Activated CD8-positive, alpha-beta T cell treated with anti-CD3 and anti-CD28 coated beads for 36 hours (primary cell): ENCODE results near the gene USP28. TPM values are rescaled to one million over a fixed set of nuclear protein-coding genes. Genes with fewer than 3 reads are reported as not detected.

Experiments
- ATAC-seq: fragments of 200-7000 bp; cut with Tn5 transposase; one replicate; pipeline ENCODE4 v1.10.0; 2021; ENCODE audit warnings: mild to moderate bottlenecking, moderate library complexity
- CTCF ChIA-PET: fragments of 350-600 bp; sonication (Branson Sonifier 250); formaldehyde crosslinking; loops from one replicate; lab custom pipeline; 2021; ENCODE audit warnings: antibody characterized with exemption; lab: Charles Lee
- POLR2A ChIA-PET: fragments of 350-600 bp; sonication (Branson Sonifier 250); formaldehyde crosslinking; loops from one replicate; lab custom pipeline; 2021; ENCODE audit warnings: antibody characterized with exemption; lab: Charles Lee
- DNase-seq: peaks from one replicate; pipeline ENCODE4 v3.0.0-alpha.2; 2020
- H3K27ac Mint-ChIP-seq: one replicate; pipeline ENCODE4 v1.8.0; 2021; ENCODE audit warnings: mild to moderate bottlenecking, mixed read lengths
- H3K27me3 Mint-ChIP-seq: one replicate; pipeline ENCODE4 v1.8.0; 2021; ENCODE audit warnings: mixed read lengths
- H3K36me3 Mint-ChIP-seq: one replicate; pipeline ENCODE4 v1.8.0; 2021; ENCODE audit warnings: low read depth, mixed read lengths
- H3K4me1 Mint-ChIP-seq: one replicate; pipeline ENCODE4 v1.8.0; 2021; ENCODE audit warnings: low read depth, mixed read lengths
- H3K4me3 Mint-ChIP-seq: one replicate; pipeline ENCODE4 v1.8.0; 2021; ENCODE audit warnings: mild to moderate bottlenecking, moderate library complexity, mixed read lengths
- H3K9me3 Mint-ChIP-seq: one replicate; pipeline ENCODE4 v1.8.0; 2021; ENCODE audit warnings: mixed read lengths
- CTCF ChIP-seq: fragments of 200-600 bp; IDR thresholded peaks from one replicate; pipeline ENCODE4 v1.8.0; 2022; ENCODE audit warnings: antibody characterized with exemption, mild to moderate bottlenecking
- intact Hi-C: fragments of 100-400 bp; cut with micrococcal nuclease; formaldehyde crosslinking; loops from one replicate; pipeline ENCODE4 v1.10.0; 2022
- total RNA-seq, 2 experiments: library from RNA; stranded (reverse); gene quantifications; one replicate each; pipeline ENCODE4 v1.2.3, GENCODE V29; 2021

USP28 gene
- total RNA-seq, 2 experiments from 2014 or later, result 40.3 to 41.9 TPM

- Mint-ChIP-seq H3K4me3 (no peak overlapping the region), H3K36me3 (no peaks in the 10 kb centered on the region), H3K4me1 (no peaks in the 10 kb centered on the region), H3K27me3 (peaks cover 17% of the 10 kb centered on the region), H3K27ac (no peak overlapping the region), H3K9me3 (no peaks in the 10 kb centered on the region)
- TF ChIP-seq CTCF, result no peak
- POLR2A ChIA-PET, result interaction anchor here (1.6 kb wide), 1 partner anchor 9 kb away, joined by 4 read pairs; the partner anchor contains the start of gene ZW10
- intact Hi-C loops, result no loop called here
- DNase-seq, result no peak
- ATAC-seq, result no peak
- CTCF ChIA-PET, result interaction anchor here (1.0 kb wide), 1 partner anchor 9 kb away, joined by 4 read pairs; the partner anchor contains the start of gene ZW10
Observed at GRCh38 chr11:113782134-113782533, 93.2 kb downstream of the USP28 start.

GRCh38 chr11:113781682-113782081, 93.7 kb downstream of the USP28 start:
- ChIA-PET CTCF (interaction anchor here (1.0 to 1.3 kb wide), 2 partner anchors 8 to 15 kb away, joined by 4 to 5 read pairs; partner anchors contain the start of gene ZW10), POLR2A (interaction anchor here (1.6 kb wide), 1 partner anchor 8 kb away, joined by 4 read pairs; the partner anchor contains the start of gene ZW10)
- TF ChIP-seq CTCF, result no peak
- Mint-ChIP-seq H3K27me3 (peaks cover 17% of the 10 kb centered on the region), H3K27ac (no peak overlapping the region), H3K9me3 (no peaks in the 10 kb centered on the region), H3K4me3 (no peak overlapping the region), H3K4me1 (no peaks in the 10 kb centered on the region), H3K36me3 (no peaks in the 10 kb centered on the region)
- no peak for ATAC-seq
- intact Hi-C loops, result no loop called here
- DNase-seq, result no peak

- Mint-ChIP-seq H3K27me3 (peaks cover 17% of the 10 kb centered on the region), H3K4me3 (no peak within 1 kb of the TSS), H3K27ac (no peak within 1 kb of the TSS), H3K4me1 (peaks cover under 1% of the 10 kb centered on the region), H3K36me3 (no peaks in the 10 kb centered on the region), H3K9me3 (no peaks in the 10 kb centered on the region)
- CTCF ChIA-PET, result interaction anchor here (0.8 kb wide), 1 partner anchor 17 kb away, joined by 3 read pairs; no protein-coding TSS in a partner anchor
- ATAC-seq, result no peak
- POLR2A ChIA-PET, result no interaction called here
- intact Hi-C loops, result no loop called here
- no peak for TF ChIP-seq CTCF
- no peak for DNase-seq
Observed at GRCh38 chr11:113779496-113779895, 95.9 kb downstream of the USP28 start, which contains the start of gene CLDN25. Gene CLDN25, plus strand, starts transcription at chr11:113779796. Its CDS starts 0 bp downstream, at chr11:113779796.

GRCh38 chr11:113778111-113778910, 97.1 kb downstream of the USP28 start:
- H3K27me3 Mint-ChIP-seq, result peaks cover 17% of the 10 kb centered on the region
- H3K36me3 Mint-ChIP-seq, result no peaks in the 10 kb centered on the region
- intact Hi-C loops, result no loop called here
- ATAC-seq (no peak), DNase-seq (no peak)
- H3K27ac Mint-ChIP-seq, result no peak overlapping the region
- peaks cover 2% of the 10 kb centered on the region for H3K4me1 Mint-ChIP-seq
- CTCF ChIA-PET, result no interaction called here
- H3K4me3 Mint-ChIP-seq, result no peak overlapping the region
- H3K9me3 Mint-ChIP-seq, result no peaks in the 10 kb centered on the region
- TF ChIP-seq CTCF, result no peak
- POLR2A ChIA-PET, result no interaction called here

- Mint-ChIP-seq H3K27me3 (peaks cover 3% of the 10 kb centered on the region), H3K9me3 (no peaks in the 10 kb centered on the region), H3K4me1 (peaks cover 10% of the 10 kb centered on the region), H3K4me3 (peak overlapping the region; percentile 89), H3K36me3 (peaks cover 3% of the 10 kb centered on the region), H3K27ac (peak overlapping the region; percentile 97)
- intact Hi-C loops, result no loop called here
- no peak for ATAC-seq
- ChIA-PET CTCF (interaction anchor here (1.1 to 1.6 kb wide), 4 partner anchors 13 to 62 kb away, joined by 3 to 5 read pairs (median 4); no protein-coding TSS in a partner anchor), POLR2A (interaction anchor here (1.2 kb wide), 1 partner anchor 8 kb away, joined by 4 read pairs; no protein-coding TSS in a partner anchor)
- DNase-seq, result no peak
- peak; percentile 50 for TF ChIP-seq CTCF
Observed at GRCh38 chr11:113774174-113774503, 101.2 kb downstream of the USP28 start.
